Heart right ventricle (tissue), 16 donors: ENCODE results near the gene CYP2W1. TPM values are rescaled to one million over a fixed set of nuclear protein-coding genes. Genes with fewer than 3 reads are reported as not detected.
A peak's percentile ranks its signal among the peaks of the same experiment; 100 is the strongest.

Experiments used
- ATAC-seq, 8 donors: fragments of 200-7000 bp; cut with Tn5 transposase; one replicate each; pipeline ENCODE4 v1.9.1; 2020; ENCODE audit warnings: mild to moderate bottlenecking in 8 of 8, moderate library complexity in 8 of 8, moderate number of reproducible peaks in 1 of 8
- DNase-seq, 2 donors: peaks; one replicate each; pipeline ENCODE4 v3.0.0-alpha.2; 2020
- H3K27ac ChIP-seq, 10 donors: fragments of 200-600 bp; sonication (generic) in 2 of 10; one replicate each; pipeline versions ENCODE4 v1.5.0 to v1.8.0; 2020 to 2022; ENCODE audit warnings: mild to moderate bottlenecking in 3 of 10
- H3K27me3 ChIP-seq, 7 donors: fragments of 200-600 bp; one replicate each; pipeline ENCODE4 v1.8.0; 2021 to 2022; ENCODE audit warnings: mild to moderate bottlenecking in 2 of 7
- H3K36me3 ChIP-seq, 9 donors: fragments of 200-600 bp; sonication (generic) in 1 of 9; one replicate each; pipeline versions ENCODE4 v1.5.0 to v1.8.0; 2020 to 2022; ENCODE audit warnings: mild to moderate bottlenecking in 2 of 9
- H3K4me1 ChIP-seq, 9 donors: fragments of 200-600 bp; sonication (generic) in 1 of 9; one replicate each; pipeline versions ENCODE4 v1.5.0 to v1.8.0; 2020 to 2022; ENCODE audit warnings: mild to moderate bottlenecking in 4 of 9
- H3K4me3 ChIP-seq, 10 donors: fragments of 200-600 bp; sonication (generic) in 2 of 10; one replicate each; pipeline versions ENCODE4 v1.5.0 to v1.8.0; 2020 to 2022; ENCODE audit warnings: mild to moderate bottlenecking in 7 of 10, moderate library complexity in 2 of 10
- H3K9me3 ChIP-seq, 11 donors: fragments of 200-600 bp in 10 of 11; sonication (generic) in 2 of 11; one replicate each; pipeline versions ENCODE4 v1.5.0 to v1.8.0; 2013 to 2022; ENCODE audit warnings: mild to moderate bottlenecking in 2 of 11, control low read depth in 1 of 11, moderate library complexity in 1 of 11
- CTCF ChIP-seq, 9 donors: fragments of 200-600 bp; sonication (generic) in 2 of 9; IDR thresholded peaks; one replicate each; pipeline versions ENCODE4 v1.5.0 to v1.8.0; 2021 to 2022; ENCODE audit warnings: antibody characterized with exemption in 9 of 9, mild to moderate bottlenecking in 5 of 9, moderate library complexity in 1 of 9
- whole genome bisulfite sequencing, 2 donors: extraction: QIAGEN DNeasy Blood & Tissue Kit; methylation state at CpG; one replicate each; pipeline ENCODE4 v1.1.7; 2013; ENCODE audit warnings: inconsistent platforms in 1 of 2; 5-methylcytosine and 5-hydroxymethylcytosine counted together
- intact Hi-C, 10 donors: fragments of 100-400 bp; cut with DNase I; formaldehyde crosslinking; loops; one replicate each; pipeline versions ENCODE4 v1.11.1 to v1.14.2; 2022
- polyA plus RNA-seq, 2 donors: library from polyadenylated mRNA; stranded (reverse); fragments of 200-250 nt; gene quantifications; one replicate each; pipeline ENCODE4 v1.2.3, GENCODE V29; 2013
- total RNA-seq, 10 donors: library from RNA; stranded (reverse); fragmentation: NEBNext Ultra II Directional in 3 of 10; extraction: Animal tissue kit (Norgen Biotek cat#: 25700) in 3 of 10; gene quantifications; one replicate each; pipeline versions ENCODE4 v1.2.1 to v1.2.4, GENCODE V29; 2021 to 2023
- donor health status: Arrhythmogenic right ventricular cardiomyopathy.
- donor health status: ischemic (EF 13 %, LVEDD 7.1; RV severe dilation, severe dysfunction).
- donor health status: healthy with polysubstance abuse.
- donor health status: DM: no; HTN: yes; CAD: no.
- donor health status: DM: no; HTN: no; CAD: no.
- donor health status: ischemic (EF 25% LVEDD 6.9; RV normal size, moderate dysfunction).
- donor health status: ischemic (EF 25% LVEDD 5.7; RV mildly dilated, moderate dysfunction).
- donor health status: healthy.
- donor health status: DM: yes; HTN: yes; CAD: no.
- donor health status: Ischemic cardiomyopathy.
- donor health status: ischemic (EF 35%, LVEDD 5.7; RV mildly dilated, moderate dysfunction).
- donor health status: nonischemic (EF 11% LVEDD 7.7; RV severe dilation, severe dysfunction).
- donor health status: DM: yes; HTN: yes; CAD: no.
- donor health status: PGD.
- donor health status: ischemic (EF 29% LVEDD 5.4; RV normal size, mild dysfunction).
- donor health status: nonischemic (EF 23%, LVEDD 6.1; RV moderate dilation, normal function).

CYP2W1 gene
- total and polyA plus RNA-seq, 12 donors: not detected

GRCh38 chr7:972110-972509 is 10.9 kb upstream of the CYP2W1 start:
- no peaks in the 10 kb centered on the region for H3K9me3 ChIP-seq
- ATAC-seq (no peak), DNase-seq (no peak)
- peaks cover 0 to 66% (median 38%) of the 10 kb centered on the region in 9 donors for H3K36me3 ChIP-seq
- 90 to 93% methylated on average over 12 of the region's 12 CpGs for WGBS, 2 donors
- TF ChIP-seq CTCF (IDR thresholded peaks at IDR 0.05): no peak
- no peak overlapping the region for H3K27ac ChIP-seq
- H3K27me3 ChIP-seq: no peaks in the 10 kb centered on the region
- peaks cover 7 to 61% (median 47%) of the 10 kb centered on the region in 9 donors for H3K4me1 ChIP-seq
- intact Hi-C loops: no loop called here
- no peak overlapping the region for H3K4me3 ChIP-seq

- H3K27ac ChIP-seq: no peak overlapping the region
- no peaks in the 10 kb centered on the region for H3K9me3 ChIP-seq
- H3K4me1 ChIP-seq: peaks cover 7 to 56% (median 47%) of the 10 kb centered on the region in 9 donors
- peaks cover 0 to 60% (median 34%) of the 10 kb centered on the region in 9 donors for H3K36me3 ChIP-seq
- 74 to 78% methylated on average over 10 of the region's 10 CpGs for WGBS, 2 donors
- no peaks in the 10 kb centered on the region for H3K27me3 ChIP-seq
- H3K4me3 ChIP-seq: no peak overlapping the region
- DNase-seq (no peak), ATAC-seq (no peak)
- TF ChIP-seq CTCF (IDR thresholded peaks at IDR 0.05): no peak
- intact Hi-C loops: no loop called here
These were observed 10.2 kb upstream of the CYP2W1 start for GRCh38 chr7:972676-973309.

GRCh38 chr7:973312-973711 is 9.7 kb upstream of the CYP2W1 start:
- Histone ChIP-seq H3K27me3 (no peaks in the 10 kb centered on the region), H3K4me3 (peak overlapping the region in 1 of 10 donors; percentile 98), H3K4me1 (peaks cover 7 to 50% (median 46%) of the 10 kb centered on the region in 9 donors), H3K9me3 (no peaks in the 10 kb centered on the region), H3K27ac (no peak overlapping the region), H3K36me3 (peaks cover 0 to 54% (median 29%) of the 10 kb centered on the region in 9 donors)
- WGBS, 2 donors: 85% methylated on average over 9 of the region's 9 CpGs
- ATAC-seq: no peak
- DNase-seq: no peak
- no peak for TF ChIP-seq CTCF (IDR thresholded peaks at IDR 0.05)
- intact Hi-C loops: no loop called here

- Histone ChIP-seq H3K27ac (peak overlapping the region in 5 of 10 donors; percentile 95 to 99 (median 97)), H3K27me3 (no peaks in the 10 kb centered on the region)
- TF ChIP-seq CTCF (IDR thresholded peaks at IDR 0.05): no peak
These were observed 8.8 kb upstream of the CYP2W1 start for GRCh38 chr7:974172-974571.

More at GRCh38 chr7:974172-974571, 8.8 kb upstream of the CYP2W1 start:
- no peaks in the 10 kb centered on the region for H3K9me3 ChIP-seq
- DNase-seq (no peak), ATAC-seq (no peak)
- intact Hi-C loops: no loop called here
- H3K4me1 ChIP-seq: peaks cover 7 to 47% (median 38%) of the 10 kb centered on the region in 9 donors
- whole genome bisulfite sequencing, 2 donors: 36 to 46% methylated on average over 7 of the region's 7 CpGs
- peaks cover 0 to 46% (median 22%) of the 10 kb centered on the region in 9 donors for H3K36me3 ChIP-seq
- H3K4me3 ChIP-seq: peak overlapping the region; percentile 85 to 100 (median 99)
